GM18870 (cell line): ENCODE measurements around the gene EPB41L2.
"Not testable (repeated sequence)": the region's sequence is repeated elsewhere in the genome, so short reads cannot be mapped to it uniquely, and the experiment has no call there.

ENCODE experiments used
- ATAC-seq: cut with Tn5 transposase; IDR thresholded peaks from one replicate; pipeline ENCODE4 v1.9.1; 2021; ENCODE audit warnings: moderate library complexity; ENCODE audit not compliant: unreplicated experiment

EPB41L2 gene

DNA sequence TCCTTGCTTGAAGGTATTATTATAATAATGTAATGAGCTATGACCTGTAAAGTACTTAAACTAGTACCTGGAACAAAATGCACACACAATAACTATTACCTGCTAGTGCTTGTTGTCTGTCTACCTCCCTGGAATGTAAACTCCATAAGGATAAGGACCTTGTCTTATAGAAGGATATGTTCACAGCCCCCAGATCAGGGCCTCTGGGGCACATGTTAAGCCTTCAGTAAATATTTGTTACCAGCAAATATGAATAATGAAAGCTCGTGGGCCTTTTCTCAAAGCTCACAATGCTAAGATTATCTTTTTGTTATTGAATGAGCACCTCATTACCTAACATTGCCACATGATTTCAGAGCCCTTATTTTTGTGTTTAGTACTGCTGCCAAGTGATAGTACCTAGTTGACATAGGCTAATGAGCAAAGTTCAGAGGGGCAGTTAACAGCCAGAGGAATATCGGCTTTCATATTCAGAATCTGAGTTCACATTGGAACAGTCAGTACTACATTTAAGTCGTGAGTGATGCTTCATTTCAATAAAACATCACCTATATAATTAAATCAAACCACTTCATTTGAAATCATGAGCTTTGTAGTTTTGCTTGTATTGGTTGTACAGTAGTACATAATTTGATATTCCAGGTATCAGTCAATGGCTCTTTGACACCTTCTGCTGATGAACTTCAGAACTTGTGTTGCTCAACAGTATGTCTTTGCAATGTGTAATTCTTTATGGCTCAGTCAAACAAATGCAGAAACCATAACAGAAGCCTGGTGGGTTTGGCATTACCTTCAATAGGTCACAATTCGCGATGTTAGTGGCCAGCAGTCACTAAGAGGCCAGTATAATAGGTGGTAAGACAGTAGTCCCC is 247.6 kb downstream of the EPB41L2 start:
- ATAC-seq: no peak

DNA sequence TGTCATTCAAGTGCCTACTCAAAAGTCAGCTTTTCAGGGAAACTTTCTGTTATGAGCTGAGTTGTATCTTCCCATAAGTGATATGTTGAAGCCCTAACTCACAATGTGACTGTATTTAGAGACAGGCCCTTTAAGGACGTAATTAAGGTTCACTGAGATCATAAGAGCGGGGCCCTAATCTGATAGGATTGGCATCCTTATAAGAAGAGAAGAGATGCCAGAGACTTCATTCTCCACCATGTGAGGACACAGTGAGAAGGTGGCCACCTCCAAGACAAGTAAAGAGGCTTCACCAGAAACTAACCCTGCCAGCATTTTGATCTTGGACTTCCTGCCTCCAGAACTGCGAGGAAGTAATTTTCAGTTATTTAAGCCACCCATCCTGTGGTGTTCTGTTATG is 248.5 kb downstream of the EPB41L2 start:
- ATAC-seq: no peak

DNA sequence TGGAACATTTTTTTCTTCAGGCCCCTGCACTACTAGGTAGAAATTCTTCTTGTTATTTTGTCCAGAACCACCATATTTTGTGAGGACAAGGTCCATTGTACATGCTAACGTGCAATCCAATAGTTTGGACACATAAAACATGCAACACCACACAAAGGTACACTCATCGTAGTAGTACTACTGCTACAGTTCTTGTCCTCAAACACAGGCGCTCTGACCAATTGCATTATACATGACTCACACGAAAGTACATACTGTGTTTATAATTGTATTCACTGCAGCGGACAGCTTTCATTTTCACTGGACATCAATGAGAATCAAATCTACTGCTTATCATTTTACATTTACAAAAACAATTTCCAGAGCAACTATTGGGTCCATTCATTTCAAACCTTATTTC is 251.1 kb downstream of the EPB41L2 start:
- no peak for ATAC-seq

DNA sequence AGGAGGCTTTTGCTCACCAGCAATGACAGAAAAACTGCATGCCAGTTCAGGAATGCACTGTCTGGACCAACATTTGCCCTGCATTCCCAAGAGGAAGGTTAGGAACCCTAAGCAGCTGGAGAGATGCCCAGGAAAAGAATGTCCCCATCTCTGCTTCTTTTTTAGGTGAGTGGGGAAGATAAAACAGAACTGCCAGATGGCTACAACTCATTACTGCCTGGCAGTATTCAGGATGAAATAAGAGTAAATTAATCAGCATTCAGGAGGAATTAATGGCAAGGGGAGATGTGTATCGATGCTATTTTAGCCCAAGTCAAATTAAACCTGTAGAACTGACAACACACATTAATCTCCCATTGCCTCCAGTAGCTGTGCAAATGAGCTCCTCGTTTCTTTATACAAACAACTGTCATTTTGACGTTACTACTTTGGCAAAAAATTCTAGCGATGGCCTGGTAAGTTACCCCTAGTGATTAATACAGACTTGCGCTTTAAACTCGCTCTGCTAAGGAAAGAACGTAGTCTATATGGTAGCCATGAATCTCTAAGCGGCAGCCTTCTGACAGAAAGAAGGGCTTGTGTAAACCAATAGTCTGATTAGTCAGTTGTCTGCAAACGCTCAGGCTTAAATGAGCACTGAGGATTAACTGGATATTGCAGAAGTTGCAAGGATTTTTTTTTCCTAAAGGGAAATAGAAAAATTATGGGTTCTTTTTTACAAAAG is 252.6 kb downstream of the EPB41L2 start:
- no peak for ATAC-seq

DNA sequence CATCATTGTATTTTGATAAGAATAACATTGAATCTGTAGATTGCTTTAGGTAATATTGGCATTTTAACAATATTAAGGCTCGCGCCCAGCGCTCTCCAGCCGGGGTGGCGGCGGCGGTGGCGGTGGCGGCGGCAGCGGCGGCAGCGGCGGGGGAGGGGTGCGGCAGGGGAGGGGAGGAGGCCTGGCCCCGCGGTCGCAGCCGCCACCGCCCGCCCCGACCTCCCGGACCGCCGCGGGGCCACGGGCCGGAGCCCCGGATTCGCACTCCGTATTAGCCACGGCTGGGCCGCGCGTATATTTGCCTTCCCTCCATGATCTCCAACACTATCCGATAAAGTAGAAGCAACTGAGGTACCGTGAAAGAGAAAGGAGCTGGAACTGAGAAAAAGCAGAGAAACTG is 261.7 kb downstream of the EPB41L2 start:
- ATAC-seq: not testable (repeated sequence)

DNA sequence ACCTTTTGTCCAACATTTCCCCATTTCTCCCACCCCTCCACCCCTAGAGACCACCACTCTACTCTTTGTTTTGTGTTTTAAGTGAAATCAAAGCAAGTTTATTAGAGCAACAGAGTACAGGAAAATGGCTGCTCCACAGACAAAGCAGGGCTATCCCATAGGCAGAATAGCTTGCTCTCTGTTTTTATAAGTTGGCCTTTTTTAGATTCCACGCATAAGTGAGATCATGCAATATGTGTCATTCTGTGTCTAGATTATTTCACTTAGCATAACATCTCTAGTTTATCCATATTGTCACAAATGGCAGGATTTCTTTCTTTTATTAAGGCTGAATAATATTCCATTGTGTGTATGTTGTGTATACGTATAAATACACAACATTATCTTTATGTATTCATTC is 266.0 kb downstream of the EPB41L2 start:
- ATAC-seq: no peak

DNA sequence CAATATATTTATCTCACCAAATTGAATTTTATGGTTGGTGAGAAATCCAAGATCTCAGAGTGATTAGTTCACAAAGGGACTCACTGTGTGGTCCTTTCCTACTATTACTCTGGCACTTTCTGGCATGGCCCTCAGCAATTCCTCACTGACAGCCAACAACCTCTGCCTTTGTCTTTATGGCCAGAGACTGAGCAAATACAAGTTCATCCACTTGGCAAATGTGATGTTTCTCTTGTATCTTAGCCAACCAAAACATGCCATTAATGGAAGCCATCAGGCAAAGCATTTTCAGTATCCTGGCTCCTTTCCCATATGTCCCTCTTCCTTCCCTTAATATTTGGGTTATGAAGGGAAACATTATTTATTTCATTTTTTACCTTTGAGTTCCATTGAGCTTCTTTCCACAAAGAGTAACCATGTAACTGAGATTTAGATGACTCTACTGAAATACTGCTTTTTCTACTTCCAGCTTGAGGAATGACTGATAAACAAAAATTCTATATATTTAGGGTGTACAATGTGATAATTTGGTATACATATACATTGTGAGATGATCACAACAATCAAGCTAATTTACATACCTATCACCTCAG is 266.6 kb downstream of the EPB41L2 start:
- ATAC-seq: no peak

DNA sequence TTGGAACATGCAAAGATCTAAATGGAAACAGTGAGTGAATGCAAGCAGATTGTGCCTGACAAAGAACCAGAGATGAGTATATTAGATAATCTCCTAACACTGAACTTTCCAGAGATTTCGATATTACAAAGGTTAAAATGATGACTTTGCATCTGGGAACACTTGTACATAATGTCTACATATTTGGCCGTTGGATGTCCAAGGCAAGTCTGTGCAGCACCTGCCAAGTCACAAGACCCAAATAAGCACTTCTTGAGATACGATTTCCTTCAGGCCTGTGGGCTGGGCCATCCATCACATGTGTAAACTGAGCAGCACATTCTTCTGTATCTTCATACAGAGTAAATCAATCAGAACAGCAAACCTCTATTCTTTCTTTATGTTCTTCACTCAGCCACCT is 268.3 kb downstream of the EPB41L2 start:
- ATAC-seq: no peak

DNA sequence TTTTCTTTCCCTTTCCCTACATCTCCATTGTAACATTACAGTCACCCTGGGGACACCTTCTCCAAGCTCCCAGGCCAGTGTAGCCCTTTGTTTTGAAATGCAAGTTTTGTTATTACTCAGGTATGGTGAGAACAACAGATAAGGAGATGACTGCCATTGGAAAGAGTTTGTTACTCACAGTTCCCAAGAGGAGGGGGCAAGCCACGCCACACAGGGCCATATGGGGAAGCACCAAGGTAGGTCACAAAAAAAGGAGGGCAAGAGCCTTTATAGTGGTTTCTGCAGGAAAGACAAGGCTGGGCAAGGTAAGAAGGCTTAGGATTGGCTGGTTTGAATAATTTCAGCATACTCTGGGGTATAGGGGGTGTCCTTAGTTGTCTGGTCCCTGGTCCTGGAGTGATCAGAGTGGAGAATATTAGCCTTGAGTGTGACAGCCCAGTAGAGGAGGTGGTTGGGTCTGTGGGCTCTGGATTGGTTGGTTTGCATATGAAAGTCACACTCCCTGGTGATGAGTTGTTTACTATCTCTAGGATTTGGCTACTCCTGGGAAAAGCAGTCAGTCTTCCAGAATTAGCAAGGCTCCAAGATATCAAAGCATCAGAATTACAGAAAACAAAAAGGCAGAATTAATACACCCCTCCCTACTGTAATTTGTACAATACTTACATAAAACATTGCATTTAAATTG is 268.9 kb downstream of the EPB41L2 start:
- no peak for ATAC-seq
